ENCODE results near the gene PPP1R3G.
"Not testable (repeated sequence)": the region's sequence is repeated elsewhere in the genome, so short reads cannot be mapped to it uniquely, and the experiment has no call there.

The PPP1R3G gene

GRCh38 chr6:5108068-5108467 is 22.9 kb downstream of the PPP1R3G start:
- Histone ChIP-seq H3K36me3 (replicated peaks) (no peaks in the 10 kb centered on the region), H3K4me1 (no peaks in the 10 kb centered on the region), H3K27me3 (ENCODE audit: low read depth) (no peaks in the 10 kb centered on the region), H3K4me3 (no peak overlapping the region), H3K9me3 (no peaks in the 10 kb centered on the region)
- DNase-seq (ENCODE audit: low spot score in 2 of 2): no peak
- in situ Hi-C loops (cut with MboI; ENCODE audit: low sequenced_read_pairs): no loop called here

DNA sequence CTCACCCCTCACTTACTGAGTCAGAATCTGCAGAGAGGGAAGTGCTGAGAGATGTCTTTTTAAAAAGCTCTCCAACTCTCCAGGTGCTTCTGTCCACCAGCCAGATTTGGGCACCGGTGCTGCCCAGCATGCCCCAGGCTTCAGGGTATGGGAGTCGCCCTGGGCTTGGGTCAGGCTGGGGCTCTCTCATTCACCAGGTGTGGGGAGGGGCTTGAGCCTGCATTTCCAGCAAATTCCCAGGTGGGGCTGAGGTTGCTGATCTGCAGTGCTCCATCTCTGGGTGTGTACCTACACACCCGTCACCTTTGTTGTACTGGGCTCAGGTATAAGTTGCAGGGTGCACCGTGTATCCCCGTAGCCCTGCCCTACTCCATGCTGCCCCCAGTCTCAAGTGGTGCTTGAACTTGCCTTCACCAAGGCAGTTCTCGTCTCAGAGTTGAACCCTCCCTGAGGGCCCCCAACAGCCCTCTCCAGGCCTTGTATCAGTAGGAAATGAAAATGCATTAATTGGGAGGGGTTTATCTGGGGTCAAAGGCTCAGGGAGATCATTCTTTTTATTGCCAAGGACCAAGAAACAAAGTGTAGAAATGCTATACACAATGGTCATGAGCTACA is 23.5 kb downstream of the PPP1R3G start:
- Histone ChIP-seq H3K27me3 (ENCODE audit: low read depth) (no peaks in the 10 kb centered on the region), H3K36me3 (replicated peaks) (no peaks in the 10 kb centered on the region), H3K4me1 (no peaks in the 10 kb centered on the region), H3K9me3 (no peaks in the 10 kb centered on the region), H3K4me3 (no peak overlapping the region)
- no peak for DNase-seq (ENCODE audit: low spot score in 2 of 2)
- in situ Hi-C loops (cut with MboI; ENCODE audit: low sequenced_read_pairs): no loop called here

GRCh38 chr6:5109436-5109835 is 24.3 kb downstream of the PPP1R3G start:
- H3K9me3 ChIP-seq: no peaks in the 10 kb centered on the region
- no peaks in the 10 kb centered on the region for H3K4me1 ChIP-seq
- no peaks in the 10 kb centered on the region for H3K36me3 ChIP-seq (replicated peaks)
- no peak for DNase-seq (ENCODE audit: low spot score in 2 of 2)
- no peak overlapping the region for H3K4me3 ChIP-seq
- no peaks in the 10 kb centered on the region for H3K27me3 ChIP-seq (ENCODE audit: low read depth)
- in situ Hi-C loops (cut with MboI; ENCODE audit: low sequenced_read_pairs): no loop called here

- Histone ChIP-seq H3K4me3 (no peak overlapping the region), H3K9me3 (no peaks in the 10 kb centered on the region), H3K27me3 (ENCODE audit: low read depth) (no peaks in the 10 kb centered on the region), H3K4me1 (no peaks in the 10 kb centered on the region), H3K36me3 (replicated peaks) (no peaks in the 10 kb centered on the region)
- in situ Hi-C loops (cut with MboI; ENCODE audit: low sequenced_read_pairs): no loop called here
- DNase-seq (ENCODE audit: low spot score in 2 of 2): no peak
Measured at GRCh38 chr6:5110246-5110645, 25.1 kb downstream of the PPP1R3G start.

- H3K9me3 ChIP-seq: no peaks in the 10 kb centered on the region
- no peak overlapping the region for H3K4me3 ChIP-seq
- no peaks in the 10 kb centered on the region for H3K27me3 ChIP-seq (ENCODE audit: low read depth)
- DNase-seq (ENCODE audit: low spot score in 2 of 2): no peak
- in situ Hi-C loops (cut with MboI; ENCODE audit: low sequenced_read_pairs): no loop called here
- H3K36me3 ChIP-seq (replicated peaks): no peaks in the 10 kb centered on the region
- H3K4me1 ChIP-seq: no peaks in the 10 kb centered on the region
Measured at GRCh38 chr6:5111626-5112025, 26.5 kb downstream of the PPP1R3G start.

- Histone ChIP-seq H3K4me1 (no peaks in the 10 kb centered on the region), H3K4me3 (no peak overlapping the region), H3K27me3 (ENCODE audit: low read depth) (no peaks in the 10 kb centered on the region), H3K36me3 (replicated peaks) (no peaks in the 10 kb centered on the region), H3K9me3 (no peaks in the 10 kb centered on the region)
- in situ Hi-C loops (cut with MboI; ENCODE audit: low sequenced_read_pairs): no loop called here
- DNase-seq (ENCODE audit: low spot score in 2 of 2): no peak
Measured at GRCh38 chr6:5112066-5112799, 27.1 kb downstream of the PPP1R3G start.

DNA sequence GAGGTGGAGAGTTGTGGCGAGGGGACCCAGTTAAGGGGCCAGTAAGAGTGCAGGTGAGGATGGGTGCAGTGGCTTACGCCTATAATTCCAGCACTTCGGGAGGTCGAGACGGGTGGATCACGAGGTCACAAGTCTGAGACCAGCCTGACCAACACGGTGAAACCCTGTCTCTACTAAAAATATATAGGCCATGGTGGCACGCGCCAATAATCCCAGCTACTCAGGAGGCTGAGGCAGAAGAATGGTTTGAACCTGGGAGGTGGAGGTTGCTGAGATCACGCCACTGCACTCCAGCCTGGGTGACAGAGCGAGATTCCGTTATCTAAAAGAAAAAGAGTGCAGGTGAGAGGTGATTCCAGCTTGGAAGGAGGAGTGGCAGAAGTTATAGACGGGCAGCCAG is 28.0 kb downstream of the PPP1R3G start:
- no peaks in the 10 kb centered on the region for H3K27me3 ChIP-seq (ENCODE audit: low read depth)
- no peak overlapping the region for H3K4me3 ChIP-seq
- H3K4me1 ChIP-seq: no peaks in the 10 kb centered on the region
- in situ Hi-C loops (cut with MboI; ENCODE audit: low sequenced_read_pairs): no loop called here
- no peaks in the 10 kb centered on the region for H3K9me3 ChIP-seq
- no peak for DNase-seq (ENCODE audit: low spot score in 2 of 2)
- H3K36me3 ChIP-seq (replicated peaks): no peaks in the 10 kb centered on the region

GRCh38 chr6:5115168-5115567 is 30.0 kb downstream of the PPP1R3G start:
- Histone ChIP-seq H3K27me3 (ENCODE audit: low read depth) (no peaks in the 10 kb centered on the region), H3K36me3 (replicated peaks) (no peaks in the 10 kb centered on the region), H3K4me1 (no peaks in the 10 kb centered on the region), H3K4me3 (no peak overlapping the region), H3K9me3 (no peaks in the 10 kb centered on the region)
- no peak for DNase-seq (ENCODE audit: low spot score in 2 of 2)
- in situ Hi-C loops (cut with MboI; ENCODE audit: low sequenced_read_pairs): no loop called here

- no peaks in the 10 kb centered on the region for H3K9me3 ChIP-seq
- no peak for DNase-seq (ENCODE audit: low spot score in 2 of 2)
- H3K36me3 ChIP-seq (replicated peaks): no peaks in the 10 kb centered on the region
- no peaks in the 10 kb centered on the region for H3K27me3 ChIP-seq (ENCODE audit: low read depth)
- H3K4me1 ChIP-seq: no peaks in the 10 kb centered on the region
- H3K4me3 ChIP-seq: no peak overlapping the region
- in situ Hi-C loops (cut with MboI; ENCODE audit: low sequenced_read_pairs): no loop called here
Measured at GRCh38 chr6:5116243-5116991, 31.3 kb downstream of the PPP1R3G start.

DNA sequence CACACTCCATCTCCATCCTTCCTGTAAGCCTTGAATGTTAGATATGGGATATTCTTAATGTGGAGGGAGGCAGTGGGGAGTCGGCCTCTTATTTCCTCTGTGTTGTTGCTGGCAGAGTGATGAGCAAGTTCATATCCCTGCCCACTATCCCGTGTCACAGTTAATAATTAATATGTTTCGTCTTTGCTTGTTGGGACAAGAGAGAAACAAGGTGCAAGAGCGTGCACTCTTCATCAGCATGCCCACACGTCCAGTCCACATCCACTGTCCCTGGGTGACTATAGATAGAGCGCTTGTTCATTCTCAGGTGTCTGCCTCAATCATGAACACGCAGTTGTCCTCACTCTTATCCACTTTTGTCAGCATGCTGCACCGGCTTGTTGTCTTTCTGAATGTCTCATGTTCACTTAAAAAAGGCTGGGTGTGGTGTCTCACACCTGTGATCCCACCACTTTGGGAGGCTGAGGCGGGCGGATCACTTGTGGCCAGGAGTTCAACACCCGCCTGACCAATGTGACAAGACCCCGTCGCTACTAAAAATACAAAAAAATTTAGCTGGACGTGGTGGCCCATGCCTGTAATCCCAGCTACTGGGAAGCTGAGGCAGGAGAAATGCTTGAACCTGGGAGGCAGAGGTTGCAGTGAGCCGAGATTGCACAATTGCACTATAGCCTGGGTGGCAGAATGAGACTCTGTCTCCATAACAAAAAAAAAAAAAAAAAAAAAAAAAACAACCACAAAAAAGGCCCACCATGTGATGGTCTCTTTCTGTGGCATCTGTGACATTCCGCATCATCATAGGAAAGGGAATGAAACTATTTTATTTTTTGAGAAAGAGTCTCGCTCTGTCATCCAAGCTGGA is 34.2 kb downstream of the PPP1R3G start:
- H3K27me3 ChIP-seq (ENCODE audit: low read depth): no peaks in the 10 kb centered on the region
- no peaks in the 10 kb centered on the region for H3K9me3 ChIP-seq
- DNase-seq (ENCODE audit: low spot score in 2 of 2): no peak
- in situ Hi-C loops (cut with MboI; ENCODE audit: low sequenced_read_pairs): no loop called here
- H3K36me3 ChIP-seq (replicated peaks): no peaks in the 10 kb centered on the region
- no peaks in the 10 kb centered on the region for H3K4me1 ChIP-seq
- no peak overlapping the region for H3K4me3 ChIP-seq

- H3K4me3 ChIP-seq: no peak overlapping the region
- no peaks in the 10 kb centered on the region for H3K36me3 ChIP-seq (replicated peaks)
- DNase-seq (ENCODE audit: low spot score in 2 of 2): no peak
- in situ Hi-C loops (cut with MboI; ENCODE audit: low sequenced_read_pairs): no loop called here
- H3K4me1 ChIP-seq: no peaks in the 10 kb centered on the region
- no peaks in the 10 kb centered on the region for H3K27me3 ChIP-seq (ENCODE audit: low read depth)
- no peaks in the 10 kb centered on the region for H3K9me3 ChIP-seq
Measured at GRCh38 chr6:5120011-5120410, 34.9 kb downstream of the PPP1R3G start.

DNA sequence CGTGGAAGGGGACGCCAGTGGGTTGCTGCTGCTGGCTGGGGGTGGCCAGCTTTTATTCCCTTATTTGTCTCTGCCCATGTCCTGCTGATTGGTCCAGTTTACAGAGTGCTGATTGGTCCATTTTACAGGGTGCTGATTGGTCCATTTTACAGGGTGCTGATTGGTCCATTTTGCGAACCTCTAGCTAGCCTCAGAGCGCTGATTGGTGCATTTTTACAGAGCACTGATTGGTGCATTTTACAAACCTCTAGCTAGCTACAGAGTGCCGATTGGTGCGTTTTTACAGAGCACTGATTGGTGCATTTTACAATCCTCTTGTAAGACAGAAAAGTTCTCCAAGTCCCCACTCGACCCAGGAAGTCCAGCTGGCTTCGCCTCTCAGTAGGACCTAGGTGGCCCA is 35.4 kb downstream of the PPP1R3G start:
- H3K27me3 ChIP-seq (ENCODE audit: low read depth); H3K9me3 ChIP-seq; H3K4me1 ChIP-seq; DNase-seq (ENCODE audit: low spot score in 2 of 2); H3K4me3 ChIP-seq; H3K36me3 ChIP-seq (replicated peaks); in situ Hi-C loops (cut with MboI; ENCODE audit: low sequenced_read_pairs): not testable (repeated sequence)

DNA sequence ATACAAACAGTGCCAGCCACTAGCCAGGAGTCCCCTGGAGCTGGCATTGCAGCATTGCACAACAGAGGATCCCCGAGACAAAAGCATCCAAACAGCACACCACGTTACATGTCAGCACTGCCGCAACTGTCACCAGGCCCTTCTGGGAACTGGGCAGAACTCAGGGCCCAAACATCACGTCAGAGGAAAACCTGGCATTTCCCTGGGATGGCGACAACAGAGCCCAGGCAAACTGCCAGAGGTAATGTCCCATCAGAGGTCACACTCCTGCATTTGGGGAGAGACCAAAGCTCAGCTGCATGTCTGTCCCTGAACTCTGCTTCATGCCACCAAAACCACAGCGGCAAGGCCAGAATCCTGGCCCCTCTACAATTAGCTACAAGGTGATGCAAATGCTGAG is 36.3 kb downstream of the PPP1R3G start:
- in situ Hi-C loops (cut with MboI; ENCODE audit: low sequenced_read_pairs): no loop called here

More for the DNA sequence above, 36.3 kb downstream of the PPP1R3G start:
- H3K36me3 ChIP-seq (replicated peaks): no peaks in the 10 kb centered on the region
- H3K9me3 ChIP-seq: no peaks in the 10 kb centered on the region
- no peak for DNase-seq (ENCODE audit: low spot score in 2 of 2)
- no peak overlapping the region for H3K4me3 ChIP-seq
- H3K4me1 ChIP-seq: no peaks in the 10 kb centered on the region
- no peaks in the 10 kb centered on the region for H3K27me3 ChIP-seq (ENCODE audit: low read depth)
